Measurements from ENCODE around the gene SFT2D2. TPM values are rescaled to one million over a fixed set of nuclear protein-coding genes. Genes with fewer than 3 reads are reported as not detected.

SFT2D2 gene
- total RNA-seq, 1 experiment from 2014 or later, result 98.3 TPM

GRCh38 chr1:168190403-168190802, 35.4 kb upstream of the SFT2D2 start:
- Mint-ChIP-seq H3K36me3 (ENCODE audit: insufficient read depth, unreplicated experiment) (peaks cover 26% of the 10 kb centered on the region), H3K27me3 (ENCODE audit: unreplicated experiment) (no peaks in the 10 kb centered on the region), H3K9me3 (ENCODE audit: low read depth, unreplicated experiment) (no peaks in the 10 kb centered on the region), H3K27ac (ENCODE audit: unreplicated experiment) (no peak overlapping the region), H3K4me3 (ENCODE audit: low read depth, unreplicated experiment) (no peak overlapping the region), H3K4me1 (ENCODE audit: low read depth, unreplicated experiment) (peaks cover under 1% of the 10 kb centered on the region)
- CTCF ChIA-PET, result no interaction called here
- BruUV-seq (replicated peaks), result no TSS peak
- no peak for DNase-seq
- intact Hi-C loops (cut with micrococcal nuclease; ENCODE audit: unreplicated experiment), result no loop called here
- no peak for TF ChIP-seq CTCF (IDR thresholded peaks at IDR 0.05; ENCODE audit: unreplicated experiment)

GRCh38 chr1:168195199-168196135, 30.3 kb upstream of the SFT2D2 start:
- no peaks in the 10 kb centered on the region for H3K9me3 Mint-ChIP-seq (ENCODE audit: low read depth, unreplicated experiment)
- CTCF ChIA-PET, result no interaction called here
- no peak for TF ChIP-seq CTCF (IDR thresholded peaks at IDR 0.05; ENCODE audit: unreplicated experiment)
- DNase-seq, result no peak
- H3K4me3 Mint-ChIP-seq (ENCODE audit: low read depth, unreplicated experiment), result no peak overlapping the region
- no peak overlapping the region for H3K27ac Mint-ChIP-seq (ENCODE audit: unreplicated experiment)
- no TSS peak for BruUV-seq (replicated peaks)
- no peaks in the 10 kb centered on the region for H3K27me3 Mint-ChIP-seq (ENCODE audit: unreplicated experiment)
- peaks cover 16% of the 10 kb centered on the region for H3K36me3 Mint-ChIP-seq (ENCODE audit: insufficient read depth, unreplicated experiment)
- peaks cover 8% of the 10 kb centered on the region for H3K4me1 Mint-ChIP-seq (ENCODE audit: low read depth, unreplicated experiment)
- intact Hi-C loops (cut with micrococcal nuclease; ENCODE audit: unreplicated experiment), result no loop called here

- CTCF ChIA-PET, result no interaction called here
- H3K27ac Mint-ChIP-seq (ENCODE audit: unreplicated experiment), result no peak overlapping the region
- no peaks in the 10 kb centered on the region for H3K27me3 Mint-ChIP-seq (ENCODE audit: unreplicated experiment)
- H3K36me3 Mint-ChIP-seq (ENCODE audit: insufficient read depth, unreplicated experiment), result no peaks in the 10 kb centered on the region
- H3K4me1 Mint-ChIP-seq (ENCODE audit: low read depth, unreplicated experiment), result peaks cover 29% of the 10 kb centered on the region
- no peaks in the 10 kb centered on the region for H3K9me3 Mint-ChIP-seq (ENCODE audit: low read depth, unreplicated experiment)
- TF ChIP-seq CTCF (IDR thresholded peaks at IDR 0.05; ENCODE audit: unreplicated experiment), result no peak
- intact Hi-C loops (cut with micrococcal nuclease; ENCODE audit: unreplicated experiment), result no loop called here
- no peak overlapping the region for H3K4me3 Mint-ChIP-seq (ENCODE audit: low read depth, unreplicated experiment)
- BruUV-seq (replicated peaks), result no TSS peak
- DNase-seq, result no peak
Measured at GRCh38 chr1:168199056-168199455, 26.7 kb upstream of the SFT2D2 start.

GRCh38 chr1:168202941-168203654, 22.7 kb upstream of the SFT2D2 start:
- H3K27ac Mint-ChIP-seq (ENCODE audit: unreplicated experiment), result peak overlapping the region; percentile 67
- CTCF ChIA-PET, result no interaction called here

More at GRCh38 chr1:168202941-168203654, 22.7 kb upstream of the SFT2D2 start:
- peaks cover 4% of the 10 kb centered on the region for H3K9me3 Mint-ChIP-seq (ENCODE audit: low read depth, unreplicated experiment)
- no TSS peak for BruUV-seq (replicated peaks)
- H3K4me1 Mint-ChIP-seq (ENCODE audit: low read depth, unreplicated experiment), result peaks cover 21% of the 10 kb centered on the region
- no peak for TF ChIP-seq CTCF (IDR thresholded peaks at IDR 0.05; ENCODE audit: unreplicated experiment)
- DNase-seq, result peak; percentile 69
- H3K36me3 Mint-ChIP-seq (ENCODE audit: insufficient read depth, unreplicated experiment), result no peaks in the 10 kb centered on the region
- intact Hi-C loops (cut with micrococcal nuclease; ENCODE audit: unreplicated experiment), result no loop called here
- H3K4me3 Mint-ChIP-seq (ENCODE audit: low read depth, unreplicated experiment), result no peak overlapping the region
- no peaks in the 10 kb centered on the region for H3K27me3 Mint-ChIP-seq (ENCODE audit: unreplicated experiment)

Data from Calu3 (cell line).